ENCODE results near the gene SLC4A9.
"Not testable (repeated sequence)": the region's sequence is repeated elsewhere in the genome, so short reads cannot be mapped to it uniquely, and the experiment has no call there.

The SLC4A9 gene

GRCh38 chr5:140393738-140394137 is 33.7 kb downstream of the SLC4A9 start:
- no peak for DNase-seq (ENCODE audit: insufficient read length, low spot score)
- no peak for FAIRE-seq

GRCh38 chr5:140398379-140398811 is 38.4 kb downstream of the SLC4A9 start:
- DNase-seq (ENCODE audit: insufficient read length, low spot score) (no peak), FAIRE-seq (no peak)

- DNase-seq (ENCODE audit: insufficient read length, low spot score) (no peak), FAIRE-seq (peak; percentile 90)
These were observed 40.2 kb downstream of the SLC4A9 start for GRCh38 chr5:140399979-140400729.

GRCh38 chr5:140400730-140401361 is 40.9 kb downstream of the SLC4A9 start:
- no peak for FAIRE-seq
- DNase-seq (ENCODE audit: insufficient read length, low spot score): peak; percentile 74

GRCh38 chr5:140401362-140402257 is 41.6 kb downstream of the SLC4A9 start, which contains the start of gene ANKHD1:
TSS of gene ANKHD1 (plus strand) at chr5:140401833. CDS start at chr5:140401968, 135 bp downstream.
- DNase-seq (ENCODE audit: insufficient read length, low spot score) (peak; percentile 64), FAIRE-seq (peak; percentile 96)

- FAIRE-seq (peak; percentile 62), DNase-seq (ENCODE audit: insufficient read length, low spot score) (no peak)
These were observed 42.5 kb downstream of the SLC4A9 start for GRCh38 chr5:140402258-140403074.

GRCh38 chr5:140403613-140404012 is 43.6 kb downstream of the SLC4A9 start:
- FAIRE-seq: no peak

GRCh38 chr5:140408750-140409241 is 48.8 kb downstream of the SLC4A9 start:
- DNase-seq (ENCODE audit: insufficient read length, low spot score): no peak
- FAIRE-seq: peak; percentile 14

More at GRCh38 chr5:140403613-140404012, 43.6 kb downstream of the SLC4A9 start:
- DNase-seq (ENCODE audit: insufficient read length, low spot score): no peak

- DNase-seq (ENCODE audit: insufficient read length, low spot score) (no peak), FAIRE-seq (no peak)
These were observed 53.2 kb downstream of the SLC4A9 start for GRCh38 chr5:140413230-140413629.

GRCh38 chr5:140417235-140417634 is 57.2 kb downstream of the SLC4A9 start:
- no peak for FAIRE-seq
- no peak for DNase-seq (ENCODE audit: insufficient read length, low spot score)

GRCh38 chr5:140418862-140419520 is 59.0 kb downstream of the SLC4A9 start:
- FAIRE-seq (no peak), DNase-seq (ENCODE audit: insufficient read length, low spot score) (no peak)

GRCh38 chr5:140420226-140420570 is 60.2 kb downstream of the SLC4A9 start:
- FAIRE-seq (no peak), DNase-seq (ENCODE audit: insufficient read length, low spot score) (no peak)

- FAIRE-seq (no peak), DNase-seq (ENCODE audit: insufficient read length, low spot score) (no peak)
These were observed 60.8 kb downstream of the SLC4A9 start for GRCh38 chr5:140420665-140421361.

- not testable (repeated sequence) for DNase-seq (ENCODE audit: insufficient read length, low spot score); FAIRE-seq
These were observed 61.4 kb downstream of the SLC4A9 start for GRCh38 chr5:140421375-140421774.

GRCh38 chr5:140423609-140424008 is 63.6 kb downstream of the SLC4A9 start:
- DNase-seq (ENCODE audit: insufficient read length, low spot score): no peak
- peak; percentile 11 for FAIRE-seq

- FAIRE-seq: no peak
- no peak for DNase-seq (ENCODE audit: insufficient read length, low spot score)
These were observed 64.1 kb downstream of the SLC4A9 start for GRCh38 chr5:140424135-140424534.

Measured in GM19239 (cell line).